NCI-H2196 (cell line): ENCODE measurements around the gene RGS3.

Experiments
- DNase-seq: peaks from one replicate; lab custom pipeline; 2025; ENCODE audit not compliant: unreplicated experiment; lab: John Stamatoyannopoulos, UW

Gene RGS3

GRCh38 chr9:113509463-113509862, 45.9 kb downstream of the RGS3 start:
- no peak for DNase-seq

GRCh38 chr9:113511047-113511521, 47.6 kb downstream of the RGS3 start:
- DNase-seq, result peak; percentile 89

- DNase-seq, result no peak
Observed at GRCh38 chr9:113511856-113512761, 48.6 kb downstream of the RGS3 start.

GRCh38 chr9:113513111-113513510, 49.6 kb downstream of the RGS3 start:
- DNase-seq, result no peak

- no peak for DNase-seq
Observed at GRCh38 chr9:113513536-113513935, 50.0 kb downstream of the RGS3 start.

GRCh38 chr9:113514061-113514460, 50.5 kb downstream of the RGS3 start:
- DNase-seq, result no peak

- DNase-seq, result no peak
Observed at GRCh38 chr9:113514748-113515147, 51.2 kb downstream of the RGS3 start.

GRCh38 chr9:113515862-113516261, 52.3 kb downstream of the RGS3 start:
- no peak for DNase-seq

- no peak for DNase-seq
Observed at GRCh38 chr9:113516840-113517577, 53.5 kb downstream of the RGS3 start.

GRCh38 chr9:113519426-113520108, 56.0 kb downstream of the RGS3 start:
- DNase-seq, result no peak

GRCh38 chr9:113520109-113520642, 56.6 kb downstream of the RGS3 start:
- DNase-seq, result no peak

- DNase-seq, result no peak
Observed at GRCh38 chr9:113521693-113522255, 58.2 kb downstream of the RGS3 start.

- no peak for DNase-seq
Observed at GRCh38 chr9:113522419-113522818, 58.9 kb downstream of the RGS3 start.

- DNase-seq, result no peak
Observed at GRCh38 chr9:113522858-113523257, 59.3 kb downstream of the RGS3 start.

- DNase-seq, result no peak
Observed at GRCh38 chr9:113523421-113524141, 60.1 kb downstream of the RGS3 start.

- no peak for DNase-seq
Observed at GRCh38 chr9:113524468-113524867, 60.9 kb downstream of the RGS3 start.

- DNase-seq, result no peak
Observed at GRCh38 chr9:113525205-113525604, 61.7 kb downstream of the RGS3 start.

- DNase-seq, result no peak
Observed at GRCh38 chr9:113525831-113526230, 62.3 kb downstream of the RGS3 start.

- no peak for DNase-seq
Observed at GRCh38 chr9:113526231-113526746, 62.8 kb downstream of the RGS3 start.

- no peak for DNase-seq
Observed at GRCh38 chr9:113526841-113527240, 63.3 kb downstream of the RGS3 start.
